ENCODE results near the gene GHSR. TPM values are rescaled to one million over a fixed set of nuclear protein-coding genes. Genes with fewer than 3 reads are reported as not detected.

GHSR gene
- total RNA-seq, 1 experiment from 2014 or later: not detected

GRCh38 chr3:172471903-172472302 lies 23.6 kb upstream of the GHSR start:
- intact Hi-C loops (cut with micrococcal nuclease): no loop called here
- no peaks in the 10 kb centered on the region for H3K27me3 ChIP-seq (ENCODE audit: insufficient read depth, low read length)
- peaks cover 22 to 27% of the 10 kb centered on the region in 2 experiments for H3K4me1 ChIP-seq (ENCODE audit: control insufficient read depth in 1 of 2, insufficient read depth in 2 of 2, low read length in 2 of 2)
- RAD21 ChIA-PET (ENCODE audit: low non-redundant PET in 1 of 2, low total read pairs in 2 of 2, uncharacterized antibody in 2 of 2, unreplicated experiment in 2 of 2): no interaction called here
- H3K4me3 ChIP-seq (replicated peaks in 1 of 2; ENCODE audit: low read depth in 1 of 2, low read length in 2 of 2): no peak overlapping the region
- H3K79me2 ChIP-seq (ENCODE audit: insufficient read depth, low read length): no peaks in the 10 kb centered on the region
- no peak for TF ChIP-seq SRF (IDR thresholded peaks at IDR 0.05; ENCODE audit: low read depth)
- no peak for TF ChIP-seq ATF3 (IDR thresholded peaks at IDR 0.05)
- TF ChIP-seq RAD21 (IDR thresholded peaks at IDR 0.05; ENCODE audit: low read depth): no peak
- DNase-seq (ENCODE audit: low read depth, low spot score) (no peak), ATAC-seq (no peak)
- H3K9me2 ChIP-seq (ENCODE audit: insufficient read depth): no peaks in the 10 kb centered on the region
- H3K9ac ChIP-seq (ENCODE audit: low read length): no peak overlapping the region
- H3K9me3 ChIP-seq (ENCODE audit: control insufficient read depth in 1 of 2, insufficient read depth in 1 of 2, low read depth in 1 of 2, low read length in 2 of 2): no peaks in the 10 kb centered on the region; a peak in 1 of 4 replicates
- no peak overlapping the region for H3K4me2 ChIP-seq (ENCODE audit: low read length)
- no peak overlapping the region for H2AFZ ChIP-seq (ENCODE audit: low read depth, low read length, poor library complexity, severe bottlenecking)
- no peaks in the 10 kb centered on the region for H4K20me1 ChIP-seq (ENCODE audit: insufficient read depth)
- POLR2A ChIA-PET: no interaction called here
- no TSS peak for BruUV-seq (replicated peaks)
- H3K27ac ChIP-seq (ENCODE audit: low read depth, low read length): no peak overlapping the region
- H3K36me3 ChIP-seq (ENCODE audit: control insufficient read depth in 1 of 2, insufficient read depth in 2 of 2, low read length in 2 of 2): no peaks in the 10 kb centered on the region
- CTCF ChIA-PET: interaction anchor here (1.1 kb wide), 1 partner anchor 11 kb away, joined by 3 read pairs; no protein-coding TSS in a partner anchor

GRCh38 chr3:172470588-172470987 lies 22.3 kb upstream of the GHSR start:
- H4K20me1 ChIP-seq (ENCODE audit: insufficient read depth): no peaks in the 10 kb centered on the region
- H3K4me1 ChIP-seq (ENCODE audit: control insufficient read depth in 1 of 2, insufficient read depth in 2 of 2, low read length in 2 of 2): peaks cover 21 to 24% of the 10 kb centered on the region in 2 experiments
- H3K9me3 ChIP-seq (ENCODE audit: control insufficient read depth in 1 of 2, insufficient read depth in 1 of 2, low read depth in 1 of 2, low read length in 2 of 2): no peaks in the 10 kb centered on the region; a peak in 1 of 4 replicates
- no peak overlapping the region for H3K9ac ChIP-seq (ENCODE audit: low read length)
- intact Hi-C loops (cut with micrococcal nuclease): no loop called here
- ATAC-seq: no peak
- ChIA-PET POLR2A (no interaction called here), RAD21 (ENCODE audit: low non-redundant PET in 1 of 2, low total read pairs in 2 of 2, uncharacterized antibody in 2 of 2, unreplicated experiment in 2 of 2) (no interaction called here), CTCF (interaction anchor here (1.0 kb wide), 1 partner anchor 9 kb away, joined by 3 read pairs; no protein-coding TSS in a partner anchor)
- H3K27ac ChIP-seq (ENCODE audit: low read depth, low read length): no peak overlapping the region
- H3K79me2 ChIP-seq (ENCODE audit: insufficient read depth, low read length): no peaks in the 10 kb centered on the region
- no peak overlapping the region for H2AFZ ChIP-seq (ENCODE audit: low read depth, low read length, poor library complexity, severe bottlenecking)
- DNase-seq (ENCODE audit: low read depth, low spot score): no peak
- BruUV-seq (replicated peaks): no TSS peak
- H3K4me2 ChIP-seq (ENCODE audit: low read length): no peak overlapping the region
- H3K4me3 ChIP-seq (replicated peaks in 1 of 2; ENCODE audit: low read depth in 1 of 2, low read length in 2 of 2): no peak overlapping the region
- H3K27me3 ChIP-seq (ENCODE audit: insufficient read depth, low read length): no peaks in the 10 kb centered on the region
- TF ChIP-seq FOSL1 (IDR thresholded peaks at IDR 0.05; ENCODE audit: low read depth): no peak
- TF ChIP-seq EGR1 (IDR thresholded peaks at IDR 0.05; ENCODE audit: low read depth): no peak
- TF ChIP-seq SRF (IDR thresholded peaks at IDR 0.05; ENCODE audit: low read depth): no peak
- TF ChIP-seq SIN3A (IDR thresholded peaks at IDR 0.05; ENCODE audit: low read depth): no peak
- TF ChIP-seq ZFX (IDR thresholded peaks at IDR 0.05): no peak
- TF ChIP-seq CTCF (IDR thresholded peaks at IDR 0.05 in 2 of 3, conservative IDR thresholded peaks at IDR 0.05 in 1 of 3; ENCODE audit: borderline replicate concordance in 1 of 3, insufficient read depth in 1 of 3, low read depth in 2 of 3, low read length in 2 of 3): no peak
- no peak for TF ChIP-seq YY1 (IDR thresholded peaks at IDR 0.05; ENCODE audit: extremely low read depth, insufficient replicate concordance, low read depth, low read length)
- no peak for TF ChIP-seq POLR2A (IDR thresholded peaks at IDR 0.05; ENCODE audit: borderline replicate concordance, extremely low read depth, insufficient read depth, insufficient read length)
- H3K36me3 ChIP-seq (ENCODE audit: control insufficient read depth in 1 of 2, insufficient read depth in 2 of 2, low read length in 2 of 2): no peaks in the 10 kb centered on the region
- no peaks in the 10 kb centered on the region for H3K9me2 ChIP-seq (ENCODE audit: insufficient read depth)
